Measurements from ENCODE around the gene MRPS22. TPM values are rescaled to one million over a fixed set of nuclear protein-coding genes. Genes with fewer than 3 reads are reported as not detected.
"Not testable (repeated sequence)": the region's sequence is repeated elsewhere in the genome, so short reads cannot be mapped to it uniquely, and the experiment has no call there.

MRPS22 gene
- total RNA-seq, 4 donors from 2014 or later, result 39.5 to 53.3 (median 47.0) TPM

GRCh38 chr3:139378587-139379241 is 34.9 kb downstream of the MRPS22 start:
- intact Hi-C loops (cut with DNase I; ENCODE audit: low total_unique reads), result no loop called here
- DNase-seq (ENCODE audit: low spot score in 2 of 2), result no peak
- 86 to 90% methylated on average over 3 of the region's 3 CpGs for WGBS, 2 donors
- TF ChIP-seq POLR2A (IDR thresholded peaks at IDR 0.05), result no peak
- H3K4me3 ChIP-seq (ENCODE audit: low read depth, poor library complexity, severe bottlenecking), result no peak overlapping the region

GRCh38 chr3:139380575-139380974 is 36.8 kb downstream of the MRPS22 start:
- TF ChIP-seq CTCF (IDR thresholded peaks at IDR 0.05) (no peak), POLR2A (IDR thresholded peaks at IDR 0.05) (no peak)
- no peak for DNase-seq (ENCODE audit: low spot score in 2 of 2)
- intact Hi-C loops (cut with DNase I; ENCODE audit: low total_unique reads), result no loop called here
- H3K4me3 ChIP-seq (ENCODE audit: low read depth, poor library complexity, severe bottlenecking), result no peak overlapping the region
- WGBS, 2 donors, result 93 to 96% methylated on average over 4 of the region's 4 CpGs

- intact Hi-C loops (cut with DNase I; ENCODE audit: low total_unique reads); H3K4me3 ChIP-seq (ENCODE audit: low read depth, poor library complexity, severe bottlenecking); DNase-seq (ENCODE audit: low spot score in 2 of 2): not testable (repeated sequence)
- 66 to 83% methylated on average over 2 of the region's 2 CpGs for WGBS, 2 donors
Observed at GRCh38 chr3:139382291-139382690, 38.5 kb downstream of the MRPS22 start.

- no peak for DNase-seq (ENCODE audit: low spot score in 2 of 2)
- intact Hi-C loops (cut with DNase I; ENCODE audit: low total_unique reads), result no loop called here
- WGBS, 2 donors, result 79 to 80% methylated on average over 10 of the region's 10 CpGs
- H3K4me3 ChIP-seq (ENCODE audit: low read depth, poor library complexity, severe bottlenecking), result no peak overlapping the region
- TF ChIP-seq POLR2A (IDR thresholded peaks at IDR 0.05), result no peak
- no peak for TF ChIP-seq CTCF (IDR thresholded peaks at IDR 0.05)
Observed at GRCh38 chr3:139388077-139388476, 44.3 kb downstream of the MRPS22 start.

DNA sequence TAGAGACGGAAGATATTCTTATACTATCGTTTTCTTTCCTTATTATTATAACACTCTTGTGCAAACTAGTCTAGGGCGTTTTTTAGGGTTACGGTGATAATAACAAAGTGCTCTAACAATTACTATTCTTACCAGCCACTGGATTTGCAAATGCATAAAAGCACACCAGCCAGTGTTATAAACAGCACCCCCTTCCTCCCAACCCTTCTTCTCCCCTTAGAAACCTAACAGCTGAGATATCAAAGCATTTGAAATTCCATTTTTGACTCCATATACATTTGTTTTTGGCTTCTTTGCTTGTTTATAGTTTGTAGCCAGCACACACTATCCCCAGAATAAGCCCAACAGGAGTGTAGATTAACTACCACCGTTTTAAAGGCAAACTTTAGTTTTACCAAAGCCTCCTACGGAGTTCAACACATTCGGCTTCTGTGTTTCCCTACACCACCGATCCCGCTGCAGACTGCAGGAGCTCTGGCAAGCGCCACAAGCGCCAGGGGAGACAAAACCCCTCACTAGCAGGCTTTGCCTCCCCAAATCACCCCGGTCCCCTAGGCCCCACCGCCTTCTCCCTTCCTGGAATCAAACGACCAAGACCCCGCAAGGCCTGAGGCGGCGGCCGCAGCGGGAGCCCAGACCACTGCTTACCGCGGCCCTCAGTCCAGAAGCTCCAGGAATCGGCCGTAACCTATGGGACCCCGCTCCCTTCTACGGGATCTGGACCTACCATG is 45.2 kb downstream of the MRPS22 start:
- 3% methylated on average over 24 to 25 of the region's 25 CpGs for WGBS, 2 donors
- intact Hi-C loops (cut with DNase I; ENCODE audit: low total_unique reads), result no loop called here
- TF ChIP-seq CTCF (IDR thresholded peaks at IDR 0.05) (no peak), POLR2A (IDR thresholded peaks at IDR 0.05) (no peak)
- DNase-seq (ENCODE audit: low spot score in 2 of 2), result no peak
- H3K4me3 ChIP-seq (ENCODE audit: low read depth, poor library complexity, severe bottlenecking), result peak overlapping the region; percentile 89

- H3K4me3 ChIP-seq (ENCODE audit: low read depth, poor library complexity, severe bottlenecking), result peak within 1 kb of the TSS; percentile 89
- 1% methylated on average over 47 to 51 of the region's 52 CpGs for WGBS, 2 donors
- peak in 1 of 2 donors; percentile 29 for TF ChIP-seq POLR2A (IDR thresholded peaks at IDR 0.05)
- no peak for TF ChIP-seq CTCF (IDR thresholded peaks at IDR 0.05)
- DNase-seq (ENCODE audit: low spot score in 2 of 2), result peak; percentile 99 to 100
- intact Hi-C loops (cut with DNase I; ENCODE audit: low total_unique reads), result no loop called here
Observed at GRCh38 chr3:139389552-139390368, 45.9 kb downstream of the MRPS22 start, which contains the start of gene COPB2. COPB2 (minus strand) TSS chr3:139389647; CDS start chr3:139389550, 97 bp downstream.

Data from lower leg skin (tissue), 4 donors.